Endothelial cell of umbilical vein (primary cell): ENCODE measurements around the gene TSPAN9.

Experiments used
- EZH2 ChIP-seq: IDR thresholded peaks from 2 replicates; pipeline ENCODE4 v1.6.1; 2012; ENCODE audit warnings: borderline replicate concordance, low read depth, mild to moderate bottlenecking, moderate library complexity, low read length, inconsistent platforms; ENCODE audit not compliant: severe bottlenecking
- FOS ChIP-seq: IDR thresholded peaks from 2 replicates; pipeline ENCODE4 v1.6.1; 2011; ENCODE audit warnings: mild to moderate bottlenecking, low read length, moderate library complexity, borderline replicate concordance; ENCODE audit not compliant: insufficient read depth
- GATA2 ChIP-seq: IDR thresholded peaks from 2 replicates; pipeline ENCODE4 v1.7.0; 2011; ENCODE audit warnings: low read depth, mild to moderate bottlenecking, moderate library complexity, mixed read lengths, low read length; ENCODE audit not compliant: insufficient read length, insufficient read depth
- MYC ChIP-seq: IDR thresholded peaks from one replicate; pipeline ENCODE4 v1.6.1; 2011; ENCODE audit warnings: mild to moderate bottlenecking, low read depth, low read length
- POLR2A ChIP-seq: IDR thresholded peaks from 2 replicates; pipeline ENCODE4 v1.6.1; 2012; ENCODE audit warnings: low read depth, mild to moderate bottlenecking, control low read depth, low read length
- POLR2AphosphoS5 ChIP-seq: IDR thresholded peaks from 2 replicates; pipeline ENCODE4 v1.6.1; 2012; ENCODE audit warnings: low read depth, mild to moderate bottlenecking, control low read depth, low read length, moderate library complexity; ENCODE audit not compliant: insufficient read depth
- TF ChIP-seq, protein P1 (sequence below), 2 donors: IDR thresholded peaks; 1 replicate in 1 of 2; 2 replicates in 1 of 2; pipeline ENCODE4 v1.5.1; 2011; ENCODE audit warnings: low read length in 2 of 2, mild to moderate bottlenecking in 2 of 2, moderate library complexity in 2 of 2, control low read depth in 1 of 2, inconsistent platforms in 1 of 2, low read depth in 1 of 2; ENCODE audit not compliant: insufficient read depth in 1 of 2; ENCODE audit errors: extremely low read depth in 1 of 2

GRCh38 chr12:3032770-3033538, 44.2 kb upstream of the TSPAN9 start:
- TF ChIP-seq, protein P1, sequence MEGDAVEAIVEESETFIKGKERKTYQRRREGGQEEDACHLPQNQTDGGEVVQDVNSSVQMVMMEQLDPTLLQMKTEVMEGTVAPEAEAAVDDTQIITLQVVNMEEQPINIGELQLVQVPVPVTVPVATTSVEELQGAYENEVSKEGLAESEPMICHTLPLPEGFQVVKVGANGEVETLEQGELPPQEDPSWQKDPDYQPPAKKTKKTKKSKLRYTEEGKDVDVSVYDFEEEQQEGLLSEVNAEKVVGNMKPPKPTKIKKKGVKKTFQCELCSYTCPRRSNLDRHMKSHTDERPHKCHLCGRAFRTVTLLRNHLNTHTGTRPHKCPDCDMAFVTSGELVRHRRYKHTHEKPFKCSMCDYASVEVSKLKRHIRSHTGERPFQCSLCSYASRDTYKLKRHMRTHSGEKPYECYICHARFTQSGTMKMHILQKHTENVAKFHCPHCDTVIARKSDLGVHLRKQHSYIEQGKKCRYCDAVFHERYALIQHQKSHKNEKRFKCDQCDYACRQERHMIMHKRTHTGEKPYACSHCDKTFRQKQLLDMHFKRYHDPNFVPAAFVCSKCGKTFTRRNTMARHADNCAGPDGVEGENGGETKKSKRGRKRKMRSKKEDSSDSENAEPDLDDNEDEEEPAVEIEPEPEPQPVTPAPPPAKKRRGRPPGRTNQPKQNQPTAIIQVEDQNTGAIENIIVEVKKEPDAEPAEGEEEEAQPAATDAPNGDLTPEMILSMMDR (IDR thresholded peaks at IDR 0.05; ENCODE audit: extremely low read depth in 1 of 2, insufficient read depth in 1 of 2, low read depth in 1 of 2, low read length in 2 of 2), result no peak
- TF ChIP-seq MYC, result no peak
- TF ChIP-seq FOS, result no peak
- TF ChIP-seq POLR2A, result no peak
- TF ChIP-seq EZH2, result no peak
- no peak for TF ChIP-seq GATA2
- TF ChIP-seq POLR2AphosphoS5, result no peak
